ENCODE data around the gene CST8. TPM values are rescaled to one million over a fixed set of nuclear protein-coding genes. Genes with fewer than 3 reads are reported as not detected.

CST8 gene, protein sequence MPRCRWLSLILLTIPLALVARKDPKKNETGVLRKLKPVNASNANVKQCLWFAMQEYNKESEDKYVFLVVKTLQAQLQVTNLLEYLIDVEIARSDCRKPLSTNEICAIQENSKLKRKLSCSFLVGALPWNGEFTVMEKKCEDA
- not detected in 2 replicates for total RNA-seq

DNA sequence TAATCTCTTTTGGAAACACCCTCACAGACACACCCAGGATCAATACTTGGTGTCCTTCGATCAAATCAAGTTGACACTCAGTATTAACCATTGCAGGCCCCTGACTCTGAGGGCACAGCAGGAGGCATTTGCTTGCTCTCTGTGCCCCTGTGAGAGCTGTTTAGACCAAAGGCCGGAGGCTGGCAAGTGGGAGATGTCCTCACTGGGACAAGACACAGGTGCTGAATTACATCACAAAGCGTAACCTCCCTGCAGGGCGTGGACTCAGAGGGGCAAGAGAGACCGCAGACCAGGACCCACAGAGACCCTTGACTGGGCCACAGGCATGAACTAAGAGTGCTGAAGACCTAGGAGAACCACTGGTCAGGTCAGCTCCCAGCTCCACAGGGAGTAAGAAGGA lies at the start of gene CST8:
TSS of gene CST8 (plus strand) at position 301 of the 400 bp plus-strand sequence. CDS start 551 bp downstream, outside the sequence.

DNA sequence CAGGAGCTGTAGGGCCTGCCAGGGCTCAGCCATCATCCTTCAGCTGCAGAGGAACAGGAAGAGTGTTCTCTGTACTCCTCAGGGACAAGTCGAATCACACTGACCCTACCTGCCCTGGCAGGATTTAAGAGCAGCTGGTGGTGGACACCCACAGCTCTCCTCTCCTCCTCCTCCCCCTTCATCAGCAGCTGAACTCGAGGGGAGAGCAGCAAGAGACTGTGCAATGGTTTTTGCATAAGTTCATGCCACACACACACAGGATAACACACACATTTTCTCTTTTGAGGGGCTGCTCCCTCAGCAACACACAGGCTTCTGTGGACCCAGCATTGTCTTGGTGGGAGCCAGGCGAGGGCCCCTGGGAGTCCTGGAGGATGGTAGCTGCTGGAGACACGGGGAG lies 38.1 kb upstream of the CST8 start, which contains the start of gene CST11:
TSS of gene CST11 (minus strand) at position 101 of the 400 bp plus-strand sequence. CDS start at position 36, 65 bp downstream.

Other genes with a start within 250 kb of the CST8 start
- gene NXT1, start 140.3 kb upstream of the CST8 start, total RNA-seq = 42.5 and 45.5 TPM in 2 replicates
- 10.7 and 15.6 TPM in 2 replicates for gene GZF1, start 128.9 kb upstream of the CST8 start, total RNA-seq
- gene NAPB, start 69.6 kb upstream of the CST8 start, total RNA-seq = 1.2 and 2.2 TPM in 2 replicates
- not detected in 2 replicates for gene CSTL1, start 51.4 kb upstream of the CST8 start, total RNA-seq
- not detected in 2 replicates for gene CST11, start 38.2 kb upstream of the CST8 start, total RNA-seq
- not detected in 2 replicates for gene CST9L, start 77.4 kb downstream of the CST8 start, total RNA-seq
- gene CST9, start 114.8 kb downstream of the CST8 start, total RNA-seq = not detected in 2 replicates
- 430 and 459 TPM in 2 replicates for gene CST3, start 146.8 kb downstream of the CST8 start, total RNA-seq
- gene CST4, start 197.9 kb downstream of the CST8 start, total RNA-seq = not detected in 2 replicates